Fibroblast of skin of right quadriceps (primary cell): ENCODE measurements around the gene NXNL1.

Source experiments
- DNase-seq: peaks from one replicate; pipeline ENCODE4 v3.0.0-alpha.2; 2013

NXNL1 gene

DNA sequence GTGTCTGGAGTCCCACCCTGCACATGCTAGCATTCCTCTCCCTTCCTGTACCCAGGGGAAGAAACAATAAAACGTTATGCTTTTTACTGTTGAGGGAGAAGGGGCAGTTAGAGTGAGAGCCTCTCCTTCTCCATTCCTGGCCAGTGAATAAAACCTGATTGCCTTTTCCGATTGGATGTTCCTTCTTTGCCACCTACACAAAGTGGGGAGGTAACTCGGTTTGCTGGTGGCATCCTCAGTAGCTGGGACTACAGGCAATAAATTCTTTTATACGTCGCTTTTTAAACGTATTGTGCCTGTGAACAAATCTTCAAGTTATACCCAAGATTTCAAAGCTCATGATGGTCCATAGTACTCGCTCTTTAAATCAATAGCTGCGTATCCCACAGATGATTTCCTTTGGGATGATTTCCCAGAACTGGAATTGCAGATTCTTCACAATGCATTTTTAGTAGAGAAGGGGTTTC lies 41.5 kb downstream of the NXNL1 start:
- DNase-seq = no peak

DNA sequence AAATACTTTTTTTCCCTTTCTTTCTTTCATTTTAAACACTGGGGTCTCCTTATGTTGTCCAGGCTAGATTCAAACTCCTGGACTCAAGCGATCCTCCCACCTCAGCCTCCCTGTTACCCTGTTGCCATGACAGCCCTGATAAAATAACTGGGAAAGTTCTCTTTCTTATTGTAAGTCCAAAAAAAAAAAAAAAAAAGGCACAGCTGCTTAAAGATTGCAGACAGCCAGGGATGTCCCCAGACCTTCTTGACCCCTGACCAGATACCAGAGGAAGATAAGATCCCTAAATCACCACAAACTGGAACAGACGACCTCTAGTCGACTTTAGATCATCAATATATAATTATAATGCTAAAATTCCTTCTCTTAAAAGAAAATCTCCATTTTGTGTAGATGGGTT lies 42.0 kb downstream of the NXNL1 start:
- no peak for DNase-seq

DNA sequence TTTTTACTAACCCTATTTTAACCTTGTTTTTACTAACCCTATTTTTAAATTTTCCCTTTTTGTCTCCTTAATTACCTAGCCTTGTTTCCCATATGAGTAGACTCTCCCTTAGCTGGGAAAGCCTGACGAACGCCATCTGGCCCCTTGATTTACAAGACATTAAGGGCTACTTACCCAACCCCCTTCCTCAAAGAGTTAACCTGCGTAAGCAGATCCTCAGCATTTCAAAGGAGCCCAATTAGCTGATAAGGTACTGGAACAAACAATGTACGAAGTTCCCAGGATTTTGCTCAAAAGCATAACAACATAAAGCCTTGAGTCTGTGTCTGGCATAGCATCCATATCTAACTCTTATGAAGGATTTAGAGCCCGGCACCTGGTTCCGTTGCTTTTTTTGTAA lies 45.6 kb downstream of the NXNL1 start:
- no peak for DNase-seq

GRCh38 chr19:17414097-17414496 lies 46.6 kb downstream of the NXNL1 start:
- DNase-seq = no peak

- no peak for DNase-seq
These were observed 48.9 kb downstream of the NXNL1 start for GRCh38 chr19:17411801-17412200.

GRCh38 chr19:17409990-17410389 lies 50.7 kb downstream of the NXNL1 start:
- no peak for DNase-seq

GRCh38 chr19:17406887-17407196 lies 53.9 kb downstream of the NXNL1 start:
- no peak for DNase-seq

DNA sequence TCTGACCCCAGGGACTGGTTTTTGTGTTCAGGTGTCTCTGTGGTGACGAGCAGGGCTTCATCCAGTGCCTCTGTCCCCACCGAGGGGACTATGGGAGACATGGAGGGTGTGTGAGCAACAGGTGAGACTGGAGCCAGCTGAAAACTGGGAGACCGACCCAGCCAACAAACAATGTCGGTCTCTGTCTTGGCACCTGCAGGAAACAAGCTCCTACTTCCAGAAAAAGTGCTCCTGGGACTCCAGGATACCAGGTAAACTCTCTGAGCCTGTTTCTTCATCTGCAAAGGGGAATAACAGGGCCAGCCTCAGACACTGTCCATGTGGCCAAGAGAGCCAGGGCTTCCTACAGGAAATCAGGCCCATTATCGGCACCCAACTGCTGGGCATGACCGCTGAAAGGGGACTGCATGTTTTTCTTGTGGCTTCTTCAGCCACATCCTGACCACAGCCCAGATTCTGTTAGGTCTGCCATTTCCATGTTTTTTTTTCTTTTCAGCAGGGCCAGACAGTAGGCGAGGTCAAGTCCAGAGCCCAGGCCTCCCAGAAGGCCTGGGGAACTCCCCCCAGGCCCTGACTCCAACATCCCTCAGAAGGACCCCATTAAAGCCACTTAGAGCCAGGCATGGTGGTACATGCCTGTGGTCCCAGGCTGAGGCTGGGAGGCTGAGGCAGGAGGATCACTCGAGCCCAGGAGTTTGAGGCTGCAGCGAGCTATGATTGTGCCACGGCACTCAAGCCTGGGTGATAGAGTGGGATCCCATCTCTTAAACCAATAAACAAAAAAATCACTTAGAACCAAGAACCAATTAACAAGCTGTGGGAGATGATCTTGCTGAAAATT lies 54.5 kb downstream of the NXNL1 start:
- DNase-seq = no peak
